ENCODE measurements around the gene PSKH1. TPM values are rescaled to one million over a fixed set of nuclear protein-coding genes. Genes with fewer than 3 reads are reported as not detected.

PSKH1 gene
- polyA plus RNA-seq, 4 donors = 13.8 to 29.2 (median 23.6) TPM

- Histone ChIP-seq H3K9me3 (ENCODE audit: control insufficient read depth in 2 of 2, insufficient read depth in 1 of 2, low read depth in 1 of 2, low read length in 1 of 2) (no peaks in the 10 kb centered on the region), H3K36me3 (ENCODE audit: control insufficient read depth in 3 of 3, insufficient read depth in 2 of 3, low read depth in 1 of 3, low read length in 3 of 3) (peaks cover 0 to 62% (median 2%) of the 10 kb centered on the region in 3 donors), H3K4me3 (ENCODE audit: low read depth in 1 of 3, low read length in 3 of 3) (no peak overlapping the region), H3K4me1 (ENCODE audit: control insufficient read depth in 3 of 3, insufficient read depth in 2 of 3, low read depth in 1 of 3, low read length in 2 of 3) (peaks cover 3 to 17% (median 4%) of the 10 kb centered on the region in 3 donors), H3K27me3 (ENCODE audit: control insufficient read depth in 3 of 3, insufficient read depth in 3 of 3, low read length in 3 of 3) (no peaks in the 10 kb centered on the region), H3K27ac (ENCODE audit: low read depth in 1 of 3, low read length in 2 of 3) (no peak overlapping the region)
- DNase-seq (no peak), FAIRE-seq (no peak)
- 91 to 94% (median 94%) methylated on average over 5 of the region's 5 CpGs for WGBS, 3 donors
These were observed 47.5 kb downstream of the PSKH1 start for GRCh38 chr16:67940446-67941089.

- peaks cover 0 to 72% (median 2%) of the 10 kb centered on the region in 3 donors for H3K36me3 ChIP-seq (ENCODE audit: control insufficient read depth in 3 of 3, insufficient read depth in 2 of 3, low read depth in 1 of 3, low read length in 3 of 3)
- H3K4me1 ChIP-seq (ENCODE audit: control insufficient read depth in 3 of 3, insufficient read depth in 2 of 3, low read depth in 1 of 3, low read length in 2 of 3) = peaks cover 3 to 17% (median 4%) of the 10 kb centered on the region in 3 donors
- H3K9me3 ChIP-seq (ENCODE audit: control insufficient read depth in 2 of 2, insufficient read depth in 1 of 2, low read depth in 1 of 2, low read length in 1 of 2) = no peaks in the 10 kb centered on the region
- FAIRE-seq (no peak), DNase-seq (no peak)
- 72 to 75% (median 75%) methylated on average over 9 of the region's 9 CpGs for WGBS, 3 donors
- H3K27ac ChIP-seq (ENCODE audit: low read depth in 1 of 3, low read length in 2 of 3) = no peak overlapping the region
- no peak overlapping the region for H3K4me3 ChIP-seq (ENCODE audit: low read depth in 1 of 3, low read length in 3 of 3)
- H3K27me3 ChIP-seq (ENCODE audit: control insufficient read depth in 3 of 3, insufficient read depth in 3 of 3, low read length in 3 of 3) = no peaks in the 10 kb centered on the region
These were observed 48.6 kb downstream of the PSKH1 start for GRCh38 chr16:67941469-67942199.

GRCh38 chr16:67942200-67942509 lies 49.1 kb downstream of the PSKH1 start:
- 59 to 70% (median 63%) methylated on average over 6 of the region's 6 CpGs for WGBS, 3 donors
- Histone ChIP-seq H3K36me3 (ENCODE audit: control insufficient read depth in 3 of 3, insufficient read depth in 2 of 3, low read depth in 1 of 3, low read length in 3 of 3) (peaks cover 0 to 74% (median 2%) of the 10 kb centered on the region in 3 donors), H3K9me3 (ENCODE audit: control insufficient read depth in 2 of 2, insufficient read depth in 1 of 2, low read depth in 1 of 2, low read length in 1 of 2) (no peaks in the 10 kb centered on the region), H3K4me1 (ENCODE audit: control insufficient read depth in 3 of 3, insufficient read depth in 2 of 3, low read depth in 1 of 3, low read length in 2 of 3) (peaks cover under 1 to 13% (median 2%) of the 10 kb centered on the region in 3 donors), H3K27me3 (ENCODE audit: control insufficient read depth in 3 of 3, insufficient read depth in 3 of 3, low read length in 3 of 3) (no peaks in the 10 kb centered on the region), H3K27ac (ENCODE audit: low read depth in 1 of 3, low read length in 2 of 3) (no peak overlapping the region), H3K4me3 (ENCODE audit: low read depth in 1 of 3, low read length in 3 of 3) (no peak overlapping the region)
- DNase-seq (peak; percentile 40 to 59), FAIRE-seq (no peak)

GRCh38 chr16:67942510-67943255 lies 49.6 kb downstream of the PSKH1 start:
- 76 to 89% (median 80%) methylated on average over 26 to 27 of the region's 27 CpGs for WGBS, 3 donors
- no peak overlapping the region for H3K4me3 ChIP-seq (ENCODE audit: low read depth in 1 of 3, low read length in 3 of 3)
- peaks cover 0 to 8% (median 0%) of the 10 kb centered on the region in 3 donors for H3K4me1 ChIP-seq (ENCODE audit: control insufficient read depth in 3 of 3, insufficient read depth in 2 of 3, low read depth in 1 of 3, low read length in 2 of 3)
- H3K36me3 ChIP-seq (ENCODE audit: control insufficient read depth in 3 of 3, insufficient read depth in 2 of 3, low read depth in 1 of 3, low read length in 3 of 3) = peaks cover 0 to 76% (median 2%) of the 10 kb centered on the region in 3 donors
- no peak overlapping the region for H3K27ac ChIP-seq (ENCODE audit: low read depth in 1 of 3, low read length in 2 of 3)
- H3K9me3 ChIP-seq (ENCODE audit: control insufficient read depth in 2 of 2, insufficient read depth in 1 of 2, low read depth in 1 of 2, low read length in 1 of 2) = no peaks in the 10 kb centered on the region
- FAIRE-seq = no peak
- DNase-seq = no peak
- H3K27me3 ChIP-seq (ENCODE audit: control insufficient read depth in 3 of 3, insufficient read depth in 3 of 3, low read length in 3 of 3) = no peaks in the 10 kb centered on the region

- Histone ChIP-seq H3K4me1 (ENCODE audit: control insufficient read depth in 3 of 3, insufficient read depth in 2 of 3, low read depth in 1 of 3, low read length in 2 of 3) (peaks cover 0 to 8% (median 0%) of the 10 kb centered on the region in 3 donors), H3K9me3 (ENCODE audit: control insufficient read depth in 2 of 2, insufficient read depth in 1 of 2, low read depth in 1 of 2, low read length in 1 of 2) (no peaks in the 10 kb centered on the region), H3K27me3 (ENCODE audit: control insufficient read depth in 3 of 3, insufficient read depth in 3 of 3, low read length in 3 of 3) (no peaks in the 10 kb centered on the region), H3K36me3 (ENCODE audit: control insufficient read depth in 3 of 3, insufficient read depth in 2 of 3, low read depth in 1 of 3, low read length in 3 of 3) (peaks cover 0 to 79% (median 2%) of the 10 kb centered on the region in 3 donors), H3K27ac (ENCODE audit: low read depth in 1 of 3, low read length in 2 of 3) (peak overlapping the region in 1 of 3 donors; percentile 32), H3K4me3 (ENCODE audit: low read depth in 1 of 3, low read length in 3 of 3) (no peak overlapping the region)
- DNase-seq = no peak
- FAIRE-seq = no peak
- WGBS, 3 donors = 45 to 74% (median 63%) methylated on average over 5 to 6 of the region's 6 CpGs
These were observed 50.2 kb downstream of the PSKH1 start for GRCh38 chr16:67943256-67943618.

- DNase-seq (no peak), FAIRE-seq (no peak)
- Histone ChIP-seq H3K4me1 (ENCODE audit: control insufficient read depth in 3 of 3, insufficient read depth in 2 of 3, low read depth in 1 of 3, low read length in 2 of 3) (peaks cover 0 to 8% (median 0%) of the 10 kb centered on the region in 3 donors), H3K9me3 (ENCODE audit: control insufficient read depth in 2 of 2, insufficient read depth in 1 of 2, low read depth in 1 of 2, low read length in 1 of 2) (no peaks in the 10 kb centered on the region), H3K27ac (ENCODE audit: low read depth in 1 of 3, low read length in 2 of 3) (peak within 1 kb of the TSS in 1 of 3 donors; percentile 53), H3K4me3 (ENCODE audit: low read depth in 1 of 3, low read length in 3 of 3) (no peak within 1 kb of the TSS), H3K36me3 (ENCODE audit: control insufficient read depth in 3 of 3, insufficient read depth in 2 of 3, low read depth in 1 of 3, low read length in 3 of 3) (peaks cover 0 to 86% (median 2%) of the 10 kb centered on the region in 3 donors), H3K27me3 (ENCODE audit: control insufficient read depth in 3 of 3, insufficient read depth in 3 of 3, low read length in 3 of 3) (no peaks in the 10 kb centered on the region)
- WGBS, 3 donors = 42 to 53% (median 50%) methylated on average over 23 of the region's 23 CpGs
These were observed 50.8 kb downstream of the PSKH1 start, which contains the start of gene LCAT for GRCh38 chr16:67943619-67944504. TSS of gene LCAT (minus strand) at chr16:67944120. CDS start at chr16:67944101, 19 bp downstream.

GRCh38 chr16:67944690-67945391 lies 51.8 kb downstream of the PSKH1 start:
- WGBS, 3 donors = 90 to 92% (median 92%) methylated on average over 24 of the region's 24 CpGs
- FAIRE-seq (no peak), DNase-seq (no peak)
- Histone ChIP-seq H3K4me3 (ENCODE audit: low read depth in 1 of 3, low read length in 3 of 3) (no peak overlapping the region), H3K4me1 (ENCODE audit: control insufficient read depth in 3 of 3, insufficient read depth in 2 of 3, low read depth in 1 of 3, low read length in 2 of 3) (peaks cover 0 to 8% (median 0%) of the 10 kb centered on the region in 3 donors), H3K27me3 (ENCODE audit: control insufficient read depth in 3 of 3, insufficient read depth in 3 of 3, low read length in 3 of 3) (no peaks in the 10 kb centered on the region), H3K9me3 (ENCODE audit: control insufficient read depth in 2 of 2, insufficient read depth in 1 of 2, low read depth in 1 of 2, low read length in 1 of 2) (no peaks in the 10 kb centered on the region), H3K36me3 (ENCODE audit: control insufficient read depth in 3 of 3, insufficient read depth in 2 of 3, low read depth in 1 of 3, low read length in 3 of 3) (peaks cover 0 to 85% (median 2%) of the 10 kb centered on the region in 3 donors), H3K27ac (ENCODE audit: low read depth in 1 of 3, low read length in 2 of 3) (peak overlapping the region in 1 of 3 donors; percentile 53)

Data from small intestine (tissue), 7 donors.